T-helper 2 cell treated with Interferon-gamma antibody and Interleukin-4, amounts not matched to agents 5 μg/mL and 100 μg/mL, for 36 hours (primary cell): Measurements from ENCODE around the gene ZFPL1.

Source experiments
- DNase-seq: peaks from one replicate; pipeline ENCODE4 v3.0.0; 2021; ENCODE audit warnings: low spot score
- H3K27ac Mint-ChIP-seq: one replicate; pipeline ENCODE4 v1.8.0; 2021; ENCODE audit warnings: mild to moderate bottlenecking, mixed read lengths
- H3K27me3 Mint-ChIP-seq: one replicate; pipeline ENCODE4 v1.8.0; 2021; ENCODE audit warnings: low read depth, mixed read lengths
- H3K36me3 Mint-ChIP-seq: one replicate; pipeline ENCODE4 v1.8.0; 2021; ENCODE audit warnings: low read depth, mixed read lengths
- H3K4me1 Mint-ChIP-seq: one replicate; pipeline ENCODE4 v1.8.0; 2021; ENCODE audit warnings: low read depth, mixed read lengths
- H3K4me3 Mint-ChIP-seq: one replicate; pipeline ENCODE4 v1.8.0; 2022; ENCODE audit warnings: mild to moderate bottlenecking, moderate library complexity, mixed read lengths
- H3K9me3 Mint-ChIP-seq: one replicate; pipeline ENCODE4 v1.8.0; 2021; ENCODE audit warnings: mixed read lengths

Gene ZFPL1

DNA sequence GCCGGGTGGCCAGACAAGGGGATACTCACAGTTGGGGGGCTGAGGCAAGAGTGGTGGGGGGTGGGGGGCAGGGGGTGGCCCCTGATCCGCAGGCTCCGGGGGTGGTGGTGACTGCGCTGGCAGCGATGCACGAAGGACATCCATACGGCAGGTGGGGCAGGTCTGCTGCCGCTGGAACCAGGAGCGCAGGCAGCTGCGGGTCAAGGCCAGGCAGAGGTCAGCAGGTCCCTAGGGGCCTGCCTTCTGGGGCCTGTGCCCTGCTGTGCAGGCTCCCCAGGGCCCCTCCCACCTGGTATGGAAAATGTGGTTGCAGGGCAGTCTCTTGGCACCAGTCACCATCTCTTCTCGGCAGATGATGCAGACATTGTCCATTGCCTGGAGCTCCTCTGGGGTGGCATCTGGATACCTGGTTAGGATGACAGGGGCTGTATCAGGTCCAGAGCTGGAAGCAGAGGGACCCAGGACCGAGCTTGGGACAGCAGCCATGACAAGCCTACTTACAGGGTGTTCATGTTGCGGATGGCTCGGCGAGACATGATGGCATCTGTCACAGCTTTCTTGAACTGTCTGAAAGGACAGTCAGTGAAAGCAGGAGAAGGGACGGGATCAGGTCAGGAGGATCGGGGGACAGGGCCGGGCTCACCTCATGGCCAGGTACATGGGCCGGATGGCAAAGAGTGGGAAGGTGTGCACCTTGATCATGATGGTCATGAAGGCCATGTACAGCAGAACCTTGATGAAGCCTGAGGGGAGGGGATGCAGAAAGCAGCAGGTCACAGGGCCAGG is 46.8 kb downstream of the ZFPL1 start:
- Mint-ChIP-seq H3K27ac (no peak overlapping the region), H3K4me1 (peaks cover 12% of the 10 kb centered on the region), H3K27me3 (no peaks in the 10 kb centered on the region), H3K4me3 (no peak overlapping the region), H3K9me3 (no peaks in the 10 kb centered on the region), H3K36me3 (peaks cover 36% of the 10 kb centered on the region)
- DNase-seq = no peak

GRCh38 chr11:65131417-65131776 is 47.4 kb downstream of the ZFPL1 start:
- H3K36me3 Mint-ChIP-seq = peaks cover 34% of the 10 kb centered on the region
- no peaks in the 10 kb centered on the region for H3K27me3 Mint-ChIP-seq
- H3K9me3 Mint-ChIP-seq = no peaks in the 10 kb centered on the region
- peaks cover 18% of the 10 kb centered on the region for H3K4me1 Mint-ChIP-seq
- DNase-seq = no peak
- H3K4me3 Mint-ChIP-seq = no peak overlapping the region
- H3K27ac Mint-ChIP-seq = no peak overlapping the region

- Mint-ChIP-seq H3K36me3 (peaks cover 30% of the 10 kb centered on the region), H3K27ac (no peak overlapping the region), H3K9me3 (no peaks in the 10 kb centered on the region), H3K4me1 (peaks cover 22% of the 10 kb centered on the region), H3K27me3 (no peaks in the 10 kb centered on the region), H3K4me3 (no peak overlapping the region)
- DNase-seq = no peak
Observed at GRCh38 chr11:65131895-65132237, 47.8 kb downstream of the ZFPL1 start.

- Mint-ChIP-seq H3K27me3 (no peaks in the 10 kb centered on the region), H3K36me3 (peaks cover 26% of the 10 kb centered on the region), H3K4me1 (peaks cover 22% of the 10 kb centered on the region), H3K4me3 (peak overlapping the region; percentile 95), H3K9me3 (no peaks in the 10 kb centered on the region), H3K27ac (peak overlapping the region; percentile 20)
- DNase-seq = no peak
Observed at GRCh38 chr11:65132238-65132987, 48.4 kb downstream of the ZFPL1 start.

GRCh38 chr11:65132988-65133700 is 49.1 kb downstream of the ZFPL1 start:
- Mint-ChIP-seq H3K4me3 (peak overlapping the region; percentile 95), H3K36me3 (peaks cover 26% of the 10 kb centered on the region), H3K4me1 (peaks cover 22% of the 10 kb centered on the region), H3K9me3 (no peaks in the 10 kb centered on the region), H3K27me3 (no peaks in the 10 kb centered on the region), H3K27ac (peak overlapping the region; percentile 98)
- DNase-seq = peak; percentile 48

- no peak for DNase-seq
- Mint-ChIP-seq H3K9me3 (no peaks in the 10 kb centered on the region), H3K27me3 (no peaks in the 10 kb centered on the region), H3K36me3 (peaks cover 23% of the 10 kb centered on the region), H3K4me3 (peak overlapping the region; percentile 95), H3K27ac (peak overlapping the region; percentile 98), H3K4me1 (peaks cover 22% of the 10 kb centered on the region)
Observed at GRCh38 chr11:65133724-65134123, 49.7 kb downstream of the ZFPL1 start.

DNA sequence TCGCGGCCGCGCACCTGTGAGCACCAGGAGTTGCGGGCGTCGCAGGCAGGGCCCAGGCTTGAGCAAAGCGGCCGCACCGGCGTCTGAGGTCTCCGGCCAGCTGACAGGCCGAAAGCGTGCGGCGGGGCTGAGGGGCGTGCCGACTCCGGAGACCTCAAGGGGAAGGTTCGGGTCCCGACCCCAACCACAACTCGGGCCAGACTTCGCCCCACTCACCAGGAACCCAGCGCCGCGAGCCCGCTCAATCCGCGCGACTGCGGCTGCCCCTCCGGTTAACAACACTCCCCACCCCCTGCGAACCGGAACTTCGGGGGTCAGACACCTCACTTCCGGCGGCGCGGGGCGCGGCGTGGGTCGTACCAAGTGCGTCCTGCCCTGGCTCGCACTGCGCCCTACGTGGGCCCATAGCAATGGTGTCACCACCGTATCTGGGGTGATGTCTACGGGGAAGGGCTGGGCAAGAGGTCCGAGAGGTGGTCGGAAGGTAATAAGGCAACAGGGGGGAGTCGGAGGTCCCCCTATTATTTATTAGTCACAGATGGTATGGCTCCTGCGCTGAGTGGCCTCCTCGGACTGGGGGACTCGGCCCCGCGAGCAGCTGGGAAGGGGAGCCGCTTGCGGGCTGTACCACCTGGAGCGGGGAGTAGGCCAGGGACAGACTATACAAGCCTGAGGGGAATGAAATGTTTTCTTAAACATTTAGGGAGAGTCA is 50.4 kb downstream of the ZFPL1 start, which contains the start of gene SYVN1:
SYVN1 (minus strand) TSS at position 280 of the 712 bp plus-strand sequence. CDS start 918 bp downstream, outside the sequence.
- peak within 1 kb of the TSS; percentile 95 for H3K4me3 Mint-ChIP-seq

GRCh38 chr11:65134952-65135632 is 51.1 kb downstream of the ZFPL1 start:
- Mint-ChIP-seq H3K36me3 (peaks cover 23% of the 10 kb centered on the region), H3K4me3 (peak overlapping the region; percentile 95), H3K4me1 (peaks cover 22% of the 10 kb centered on the region), H3K9me3 (no peaks in the 10 kb centered on the region), H3K27ac (peak overlapping the region; percentile 98), H3K27me3 (peaks cover 3% of the 10 kb centered on the region)
- peak; percentile 87 for DNase-seq

More for the DNA sequence above, 50.4 kb downstream of the ZFPL1 start, which contains the start of gene SYVN1:
- Mint-ChIP-seq H3K36me3 (peaks cover 23% of the 10 kb centered on the region), H3K27me3 (no peaks in the 10 kb centered on the region), H3K4me1 (peaks cover 22% of the 10 kb centered on the region), H3K27ac (peak within 1 kb of the TSS; percentile 98), H3K9me3 (no peaks in the 10 kb centered on the region)
- peak; percentile 93 for DNase-seq

- DNase-seq = no peak
- H3K27ac Mint-ChIP-seq = peak overlapping the region; percentile 98
- H3K9me3 Mint-ChIP-seq = no peaks in the 10 kb centered on the region
- H3K4me1 Mint-ChIP-seq = peaks cover 22% of the 10 kb centered on the region
- H3K4me3 Mint-ChIP-seq = peak overlapping the region; percentile 95
- H3K36me3 Mint-ChIP-seq = peaks cover 20% of the 10 kb centered on the region
- H3K27me3 Mint-ChIP-seq = peaks cover 3% of the 10 kb centered on the region
Observed at GRCh38 chr11:65135633-65136145, 51.7 kb downstream of the ZFPL1 start.

DNA sequence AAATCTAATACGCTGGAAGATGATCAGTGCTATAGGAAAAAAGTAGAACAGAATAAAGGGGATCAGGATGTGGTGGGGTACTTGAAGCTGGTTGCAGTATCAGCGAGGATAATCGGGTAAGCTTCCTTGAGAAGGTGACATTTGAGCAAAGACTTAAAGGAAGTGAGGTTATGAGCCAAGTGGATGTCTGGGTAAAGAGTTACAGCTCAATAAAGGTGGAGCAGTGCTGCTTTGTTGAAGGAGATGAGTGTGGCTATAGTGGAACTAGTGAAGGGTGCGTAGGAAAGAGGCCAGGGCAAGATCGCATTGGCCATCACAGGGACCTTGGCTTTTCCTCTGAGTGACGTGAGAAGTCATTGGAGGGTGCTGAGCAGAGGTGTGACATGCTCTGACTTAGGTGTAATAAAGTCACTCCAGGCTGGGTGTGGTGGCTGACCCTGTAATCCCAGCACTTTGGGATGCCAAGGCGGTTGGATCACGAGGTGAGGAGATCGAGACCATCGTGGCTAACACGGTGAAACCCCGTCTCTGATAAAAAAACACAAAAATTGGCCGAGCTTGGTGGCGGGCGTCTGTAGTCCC is 52.6 kb downstream of the ZFPL1 start:
- H3K4me3 Mint-ChIP-seq = peak overlapping the region; percentile 95
- peaks cover 22% of the 10 kb centered on the region for H3K4me1 Mint-ChIP-seq

More for the DNA sequence above, 52.6 kb downstream of the ZFPL1 start:
- H3K27ac Mint-ChIP-seq = peak overlapping the region; percentile 71
- no peaks in the 10 kb centered on the region for H3K9me3 Mint-ChIP-seq
- DNase-seq = no peak
- peaks cover 12% of the 10 kb centered on the region for H3K27me3 Mint-ChIP-seq
- H3K36me3 Mint-ChIP-seq = peaks cover 15% of the 10 kb centered on the region
